K562 (cell line): Measurements from ENCODE around the gene ZNF124.

Source experiments
- HNRNPLL ChIP-seq: fragments of 200-400 bp; formaldehyde crosslinking; IDR thresholded peaks from 2 replicates; pipeline ENCODE4 v1.6.1; 2017; ENCODE audit warnings: low read length, low read depth, mild to moderate bottlenecking; ENCODE audit not compliant: poor library complexity, severe bottlenecking
- PHF21A ChIP-seq: fragments of 450-650 bp; IDR thresholded peaks from 2 replicates; pipeline ENCODE4 v1.6.1; 2017; ENCODE audit warnings: low read depth, borderline replicate concordance
- RFX5 ChIP-seq: IDR thresholded peaks from 2 replicates; pipeline ENCODE4 v1.6.1; 2011; ENCODE audit warnings: low read depth, mild to moderate bottlenecking, improper control_type of control experiment, low read length
- TAF9B ChIP-seq: fragments of 450-650 bp; IDR thresholded peaks from 2 replicates; pipeline ENCODE4 v1.6.1; 2018; ENCODE audit warnings: mild to moderate bottlenecking; ENCODE audit not compliant: partially characterized antibody
- ZBTB33 ChIP-seq: sonication (generic); formaldehyde crosslinking; IDR thresholded peaks from 2 replicates; pipeline ENCODE4 v1.8.1; 2023; ENCODE audit warnings: mild to moderate bottlenecking, missing genetic modification reagents
- TF ChIP-seq, protein P1 (sequence below): sonication (generic); formaldehyde crosslinking; IDR thresholded peaks from 2 replicates; pipeline ENCODE4 v1.8.1; 2022; ENCODE audit warnings: missing genetic modification reagents

DNA sequence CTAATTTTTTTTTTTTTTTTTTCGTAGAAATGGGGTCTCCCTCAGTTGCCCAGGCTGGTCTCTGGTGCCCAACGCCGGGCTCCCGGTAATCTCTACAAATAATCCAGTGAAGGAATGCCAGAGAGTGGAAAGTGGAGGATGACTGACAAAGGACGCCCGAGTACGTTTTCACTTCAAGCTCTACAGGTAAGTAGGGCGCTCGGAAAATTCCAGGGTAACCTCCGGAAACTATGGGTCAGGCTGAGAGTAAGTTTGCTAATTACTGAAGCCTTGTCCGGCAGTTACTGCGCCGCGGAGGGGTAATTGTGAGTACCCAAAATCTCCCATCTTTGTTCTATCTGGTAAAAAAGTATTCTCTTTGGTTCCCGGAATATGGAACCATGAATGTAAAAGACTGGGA, 65.9 kb downstream of the ZNF124 start:
- no peak for TF ChIP-seq HNRNPLL
- no peak for TF ChIP-seq ZBTB33 (CRISPR knock-in tag)
- TF ChIP-seq RFX5 = no peak
- TF ChIP-seq TAF9B = no peak
- no peak for TF ChIP-seq PHF21A
- TF ChIP-seq, protein P1, sequence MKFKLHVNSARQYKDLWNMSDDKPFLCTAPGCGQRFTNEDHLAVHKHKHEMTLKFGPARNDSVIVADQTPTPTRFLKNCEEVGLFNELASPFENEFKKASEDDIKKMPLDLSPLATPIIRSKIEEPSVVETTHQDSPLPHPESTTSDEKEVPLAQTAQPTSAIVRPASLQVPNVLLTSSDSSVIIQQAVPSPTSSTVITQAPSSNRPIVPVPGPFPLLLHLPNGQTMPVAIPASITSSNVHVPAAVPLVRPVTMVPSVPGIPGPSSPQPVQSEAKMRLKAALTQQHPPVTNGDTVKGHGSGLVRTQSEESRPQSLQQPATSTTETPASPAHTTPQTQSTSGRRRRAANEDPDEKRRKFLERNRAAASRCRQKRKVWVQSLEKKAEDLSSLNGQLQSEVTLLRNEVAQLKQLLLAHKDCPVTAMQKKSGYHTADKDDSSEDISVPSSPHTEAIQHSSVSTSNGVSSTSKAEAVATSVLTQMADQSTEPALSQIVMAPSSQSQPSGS = no peak
